HG02623 (cell line): ENCODE results near the gene RPH3AL.
"Not testable (repeated sequence)": the region's sequence is repeated elsewhere in the genome, so short reads cannot be mapped to it uniquely, and the experiment has no call there.

ENCODE experiments used
- ATAC-seq: cut with Tn5 transposase; IDR thresholded peaks from one replicate; pipeline ENCODE4 v1.9.1; 2021; ENCODE audit warnings: moderate library complexity; ENCODE audit not compliant: unreplicated experiment

Gene RPH3AL

DNA sequence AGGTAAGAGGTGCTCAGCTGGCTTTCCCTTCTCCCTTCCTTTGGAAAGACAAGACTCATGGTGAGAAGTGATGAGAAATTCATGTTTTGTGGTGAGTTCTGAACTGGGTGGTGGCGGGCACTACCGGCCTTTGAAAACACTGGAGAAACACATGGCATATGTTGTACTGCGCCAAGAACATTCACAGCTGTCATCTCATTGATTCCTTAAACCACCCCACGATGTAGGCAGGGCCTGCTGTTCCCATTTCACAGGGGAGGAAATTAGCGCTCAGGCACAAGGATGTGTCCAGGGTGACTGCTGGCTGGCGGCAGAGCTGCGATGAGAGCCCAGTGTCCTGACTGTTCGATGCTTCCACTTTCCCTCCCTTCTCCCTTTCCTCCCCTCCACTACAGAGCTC, 169.6 kb downstream of the RPH3AL start:
- no peak for ATAC-seq

DNA sequence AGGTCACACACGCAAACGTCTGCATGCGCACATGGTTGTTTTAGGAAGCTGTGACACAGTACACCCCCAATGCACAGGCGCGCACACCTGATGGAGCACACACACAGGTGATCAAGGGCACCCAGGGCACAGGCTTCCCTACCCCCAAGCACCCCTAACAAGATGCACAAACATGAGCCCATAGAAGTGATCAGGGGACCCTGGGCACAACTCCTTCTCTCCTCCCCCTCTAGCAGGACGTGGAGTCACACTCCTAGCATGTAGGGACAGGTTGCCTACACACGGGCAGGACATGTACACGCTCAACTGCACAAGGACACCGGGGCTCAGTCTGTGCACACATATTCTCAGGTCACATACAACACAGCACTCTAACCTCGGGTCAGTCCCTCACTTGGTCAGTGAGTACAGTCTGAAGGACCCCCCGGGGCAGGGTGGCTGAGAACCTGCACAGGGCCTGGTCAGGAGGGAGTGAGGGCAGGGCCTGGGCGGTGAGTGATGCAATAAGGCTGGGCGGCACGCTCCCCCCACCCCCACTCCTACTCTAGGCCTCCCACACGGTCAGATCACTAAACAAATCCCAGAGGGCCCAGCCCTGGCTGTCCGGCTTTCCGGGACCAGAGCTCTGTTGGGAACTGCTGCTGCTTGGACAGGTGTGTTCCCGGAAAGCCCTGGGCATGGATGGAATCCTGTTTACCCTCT, 170.4 kb downstream of the RPH3AL start:
- no peak for ATAC-seq

DNA sequence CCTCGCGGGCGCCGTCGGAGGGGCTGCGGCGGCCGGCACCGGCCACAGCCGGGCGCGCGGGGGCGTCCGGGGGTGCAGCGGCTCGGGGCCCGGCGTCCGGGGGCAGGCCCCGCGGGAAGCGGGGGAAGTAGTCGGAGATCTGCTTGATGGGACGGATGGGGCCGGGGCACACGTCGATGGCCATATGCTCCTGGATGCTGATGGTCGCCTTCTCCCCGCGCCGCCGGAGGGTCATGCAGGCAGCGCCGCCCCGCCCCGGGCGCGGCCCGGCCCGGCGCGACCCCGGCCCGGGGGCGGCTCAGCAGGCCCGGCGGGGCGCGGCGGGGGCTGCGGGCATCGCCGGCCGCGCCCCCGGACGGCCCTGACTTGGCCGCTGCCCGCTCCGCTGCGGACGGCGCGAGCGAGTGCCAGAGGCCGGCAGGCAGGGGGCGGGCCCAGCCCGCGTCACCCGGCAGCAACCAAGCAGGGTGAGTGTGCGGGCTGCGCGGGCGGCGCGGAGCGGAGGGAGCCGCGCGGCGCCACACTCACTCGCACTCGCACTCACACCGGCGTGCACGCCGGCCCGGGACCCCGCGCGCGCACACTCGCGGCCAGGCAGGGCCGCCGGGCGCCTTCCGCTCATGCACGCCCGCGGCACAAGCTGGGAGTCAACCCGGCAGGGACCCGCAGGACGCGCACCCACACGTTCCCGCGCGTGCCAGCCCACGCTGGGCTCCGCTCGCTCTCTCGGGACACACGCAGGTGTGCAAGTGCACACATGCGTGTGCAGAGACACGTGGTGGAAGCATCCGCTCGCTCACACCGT, 171.2 kb downstream of the RPH3AL start, which contains the start of gene DOC2B:
TSS of gene DOC2B (minus strand) at position 406 of the 805 bp plus-strand sequence. CDS start at position 235, 171 bp downstream.
- no peak for ATAC-seq

DNA sequence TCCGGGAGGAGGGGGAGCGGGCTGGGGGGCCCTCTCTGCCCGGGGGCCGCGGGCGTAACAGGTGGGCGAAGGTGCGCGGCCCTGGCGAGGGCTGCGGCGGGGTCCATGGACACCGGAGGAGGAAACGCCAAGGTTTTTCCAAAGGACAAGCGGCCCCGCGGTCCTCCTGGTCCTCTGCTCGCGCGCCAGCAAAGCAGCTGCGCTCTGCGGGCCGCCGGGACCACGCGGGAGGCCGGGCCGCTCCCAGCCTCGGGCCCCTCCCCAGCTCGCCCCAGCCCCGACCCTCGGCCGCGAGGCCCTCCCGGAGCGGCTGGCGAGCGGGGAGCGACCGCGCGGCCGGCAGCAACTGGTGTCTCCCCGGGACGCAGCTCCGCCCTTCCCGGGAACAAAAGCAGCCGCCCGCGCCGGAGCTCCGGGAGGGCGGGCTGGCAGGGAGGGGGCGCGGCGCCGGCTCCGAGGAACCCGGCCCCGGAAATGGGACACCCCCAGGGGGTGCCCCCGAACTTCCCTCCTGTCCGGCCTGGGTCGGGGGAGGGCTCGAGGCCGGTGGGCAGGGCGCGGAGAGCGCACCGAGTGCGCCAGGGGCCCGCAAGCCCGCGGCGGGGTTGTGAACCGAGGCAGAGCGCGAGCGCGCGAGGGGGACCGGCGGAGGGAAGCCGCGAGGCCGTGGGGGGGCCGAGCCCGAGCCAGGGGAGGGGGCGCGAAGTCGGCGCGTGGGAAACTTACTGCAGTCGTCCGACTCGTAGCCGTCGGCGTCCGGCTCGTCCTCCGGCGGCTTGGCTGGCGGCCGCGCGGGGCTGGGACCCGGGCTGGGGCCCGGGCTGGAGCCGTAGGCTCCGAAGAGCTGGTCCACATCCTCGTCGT, 172.0 kb downstream of the RPH3AL start:
- ATAC-seq = no peak

DNA sequence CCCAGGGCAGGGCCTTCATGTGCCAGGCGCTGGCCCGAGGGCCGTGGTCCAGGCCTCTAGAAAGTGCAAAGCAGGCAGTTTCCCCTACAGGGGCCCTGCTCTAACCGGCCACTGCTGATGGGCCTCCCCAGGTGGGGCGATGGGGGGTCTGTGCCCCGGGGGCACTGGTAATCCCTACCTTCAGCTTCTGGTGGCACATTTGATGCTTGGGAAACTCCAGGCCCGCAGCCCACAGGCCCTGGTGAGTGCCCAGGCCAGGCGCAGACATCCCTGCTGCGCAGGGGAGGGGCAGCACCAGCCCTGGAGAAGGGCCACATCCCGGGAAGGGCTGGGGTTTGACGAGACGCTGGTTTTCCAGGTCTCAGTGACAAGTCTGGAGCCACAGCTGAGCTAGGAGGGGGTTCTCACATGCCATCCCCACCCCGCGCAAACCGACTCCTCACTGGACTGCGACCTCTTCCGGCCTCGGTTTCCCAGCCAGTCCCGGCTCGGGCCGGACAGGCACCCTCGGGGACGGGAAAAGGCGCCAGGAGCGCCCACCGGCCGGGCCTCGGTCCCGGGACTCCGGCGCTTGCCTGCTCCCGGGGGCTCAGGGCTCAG, 172.7 kb downstream of the RPH3AL start:
- ATAC-seq = no peak

DNA sequence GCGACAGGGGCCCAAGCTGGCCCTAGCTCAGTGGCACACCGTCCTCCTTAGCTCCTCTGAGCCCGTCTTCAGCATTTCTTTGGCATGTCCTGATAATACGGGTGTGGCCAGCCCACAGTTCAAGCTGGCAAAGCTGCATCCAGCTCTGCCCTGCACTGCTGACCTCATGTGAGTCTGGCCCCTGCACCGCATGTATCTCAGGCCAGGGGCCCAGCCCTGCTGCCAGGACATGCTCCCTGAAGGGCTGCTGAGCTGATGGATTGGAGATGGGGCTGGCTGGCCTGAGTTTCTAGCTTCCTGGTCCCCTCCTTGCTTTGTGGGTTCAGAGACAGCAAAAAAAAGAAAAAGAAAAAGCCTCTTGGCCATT, 173.6 kb downstream of the RPH3AL start:
- no peak for ATAC-seq

DNA sequence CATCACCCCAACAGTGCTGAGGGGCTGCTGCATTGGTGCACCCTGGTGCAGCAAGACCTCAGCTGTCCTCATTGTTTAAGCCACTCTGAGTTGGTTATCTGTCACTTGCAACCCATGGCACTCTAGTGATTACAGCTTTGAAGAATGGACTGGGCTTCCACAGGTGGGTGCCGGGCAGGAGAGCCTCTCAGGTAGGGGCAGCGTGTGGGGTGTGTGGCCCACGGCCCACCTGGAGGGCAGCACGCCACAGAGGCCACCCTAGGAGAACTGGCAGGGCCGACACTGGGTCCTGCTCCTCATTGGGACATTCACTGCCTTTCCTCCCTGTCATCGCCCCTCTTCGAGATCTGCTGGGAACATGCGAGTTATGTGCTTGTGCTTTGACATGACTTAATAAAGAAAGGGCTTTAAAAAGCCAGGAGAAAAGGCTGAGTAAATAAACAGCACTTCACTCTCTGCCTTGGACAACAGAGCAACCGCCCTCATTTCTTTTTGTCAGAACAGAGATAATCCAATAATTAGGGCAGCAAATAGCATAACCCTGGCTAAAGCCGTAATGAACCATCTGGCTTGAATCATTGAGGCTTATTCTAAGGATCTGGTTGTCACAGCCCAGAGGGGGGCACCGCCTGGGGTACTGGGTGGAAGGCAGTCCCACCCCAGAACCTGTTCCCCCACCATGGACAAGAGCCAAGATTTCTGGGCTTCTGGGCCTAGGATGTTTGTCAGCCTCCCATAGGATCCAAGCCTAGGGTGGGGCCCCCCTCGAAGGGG, 174.1 kb downstream of the RPH3AL start:
- ATAC-seq = no peak

DNA sequence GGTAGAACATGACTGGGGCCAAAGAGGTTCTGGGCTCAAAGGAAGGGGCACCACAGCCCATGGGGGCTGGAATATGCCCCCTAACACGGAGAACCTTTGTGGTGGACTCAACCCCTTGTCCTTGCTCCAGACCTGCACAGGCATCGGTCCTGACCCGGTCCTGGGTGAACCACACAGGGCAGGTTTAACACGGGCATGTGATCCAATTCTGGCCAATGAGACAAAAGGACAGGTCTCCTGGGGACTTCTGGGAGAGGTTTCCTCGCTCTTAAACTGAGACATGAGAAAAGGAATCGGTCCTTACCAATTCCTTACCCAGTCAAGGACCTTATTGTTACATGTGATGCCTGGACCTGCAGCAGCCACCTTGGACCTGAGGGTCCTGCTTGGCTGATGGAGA, 174.8 kb downstream of the RPH3AL start:
- no peak for ATAC-seq

DNA sequence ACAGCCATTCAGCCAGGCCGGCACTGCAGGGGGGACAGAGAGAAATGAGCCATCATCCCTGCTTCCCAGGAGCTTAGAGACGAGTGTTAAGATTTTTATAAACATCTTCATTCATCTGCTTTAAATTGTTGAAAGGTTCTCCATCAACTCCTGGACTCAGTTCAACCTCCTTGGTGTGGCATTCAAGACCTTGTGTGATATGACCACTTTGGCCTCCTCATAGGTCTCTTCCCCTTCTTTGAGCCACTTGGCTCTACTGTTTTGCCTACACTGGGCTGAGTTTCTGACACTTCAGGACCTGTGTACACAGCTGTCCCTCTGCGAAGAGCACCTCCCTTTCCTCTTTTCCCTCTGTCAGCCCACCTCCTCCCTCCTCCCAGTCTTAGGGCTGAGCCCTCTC, 175.5 kb downstream of the RPH3AL start:
- ATAC-seq = no peak

DNA sequence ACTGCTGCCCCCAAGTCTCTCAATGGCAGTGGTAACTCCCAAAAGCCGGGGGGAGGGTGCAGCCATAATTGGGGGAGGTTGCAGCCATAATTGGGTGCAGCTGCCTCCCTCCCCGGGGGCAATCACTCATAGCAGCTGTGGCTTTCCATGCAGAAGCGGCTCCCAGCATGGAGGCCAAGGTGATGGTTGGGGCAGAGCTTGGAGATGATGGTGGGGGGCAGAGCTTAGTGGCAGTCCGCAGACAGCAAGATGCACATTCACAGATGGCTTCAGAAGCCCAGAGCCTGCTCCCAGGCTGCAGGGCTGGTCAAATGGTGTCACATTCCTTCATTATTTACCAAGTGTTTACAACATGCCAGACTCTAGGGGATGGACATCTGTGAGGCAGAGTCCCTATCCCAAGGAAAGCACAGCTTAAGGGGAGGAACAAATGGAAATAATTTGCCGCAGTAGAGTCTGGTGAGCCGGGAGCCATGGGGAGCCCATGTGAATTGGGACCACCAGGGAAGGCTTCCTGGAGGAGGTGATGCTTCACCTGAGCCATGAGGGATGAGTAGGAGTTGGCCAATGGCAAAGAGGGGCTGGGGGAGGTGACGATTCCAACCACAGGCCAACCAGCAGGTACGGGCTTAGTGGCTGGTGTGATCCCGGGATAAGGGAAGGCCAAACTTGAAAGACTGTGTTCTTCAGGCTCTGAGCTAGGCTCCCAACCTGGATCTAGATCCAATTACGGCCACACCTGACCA, 179.3 kb downstream of the RPH3AL start:
- no peak for ATAC-seq

DNA sequence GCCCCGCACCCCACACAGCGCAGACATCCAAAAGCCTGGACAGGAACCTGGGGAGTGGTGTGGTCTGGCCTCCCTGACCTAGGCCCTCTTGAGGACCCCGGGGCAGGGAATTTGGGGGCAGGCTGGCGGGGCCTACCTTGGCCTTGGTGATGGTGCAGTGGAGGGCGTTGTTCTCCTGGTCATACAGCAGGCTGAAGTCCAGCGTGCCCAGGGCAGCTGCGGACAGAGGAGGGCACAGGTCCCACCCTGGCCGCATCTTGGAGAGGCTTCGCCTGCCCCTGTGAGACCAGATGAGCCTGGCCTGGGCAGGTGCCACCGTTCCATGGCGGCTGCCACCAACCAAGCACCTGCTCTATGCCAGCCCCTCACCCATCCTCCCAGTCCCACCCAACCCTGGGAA, 180.2 kb downstream of the RPH3AL start:
- ATAC-seq = no peak

DNA sequence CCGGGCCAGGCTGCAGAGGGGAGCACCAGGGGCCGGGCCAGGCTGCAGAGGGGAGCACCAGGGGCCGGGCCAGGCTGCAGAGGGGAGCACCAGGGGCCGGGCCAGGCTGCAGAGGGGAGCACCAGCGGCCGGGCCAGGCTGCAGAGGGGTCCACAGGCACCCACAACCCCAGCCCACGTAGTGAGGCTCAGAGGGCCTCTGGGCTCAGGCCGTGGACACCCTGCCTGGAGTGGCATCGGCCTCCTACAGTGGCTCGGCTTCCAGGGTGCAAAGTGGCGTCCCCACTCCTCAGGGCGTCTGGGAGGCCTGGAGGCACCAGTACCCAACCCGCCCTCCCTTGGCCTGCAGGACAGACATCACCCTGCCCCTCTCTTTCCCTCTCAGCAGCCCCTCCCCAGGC, 180.7 kb downstream of the RPH3AL start:
- ATAC-seq = no peak

DNA sequence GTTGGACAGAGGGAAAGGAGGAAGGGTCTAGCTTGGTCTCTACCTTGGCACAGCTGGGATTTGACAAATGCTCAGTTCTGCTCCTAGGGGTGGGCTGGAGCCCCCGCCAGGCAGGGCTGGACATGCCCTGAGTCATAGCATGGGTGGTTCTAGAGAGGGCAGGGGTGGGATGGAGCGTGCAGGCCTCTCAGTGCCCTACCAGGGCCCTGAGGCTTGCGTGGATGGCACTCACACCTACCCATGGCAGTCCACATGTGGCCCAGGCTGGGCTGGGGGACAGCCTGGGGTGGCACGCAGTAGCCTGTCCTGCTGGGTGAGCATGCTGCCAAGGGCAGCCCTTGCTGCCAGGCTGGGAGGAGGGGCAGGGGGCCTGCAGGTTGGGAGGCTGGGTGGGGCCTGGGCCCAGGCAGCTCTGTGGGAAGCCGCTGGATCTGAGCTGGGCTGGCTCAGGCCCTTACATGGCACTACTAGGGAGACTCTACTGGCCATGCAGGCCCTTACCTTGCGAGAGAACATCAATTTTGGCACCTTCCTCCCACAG, 182.4 kb downstream of the RPH3AL start:
- no peak for ATAC-seq

DNA sequence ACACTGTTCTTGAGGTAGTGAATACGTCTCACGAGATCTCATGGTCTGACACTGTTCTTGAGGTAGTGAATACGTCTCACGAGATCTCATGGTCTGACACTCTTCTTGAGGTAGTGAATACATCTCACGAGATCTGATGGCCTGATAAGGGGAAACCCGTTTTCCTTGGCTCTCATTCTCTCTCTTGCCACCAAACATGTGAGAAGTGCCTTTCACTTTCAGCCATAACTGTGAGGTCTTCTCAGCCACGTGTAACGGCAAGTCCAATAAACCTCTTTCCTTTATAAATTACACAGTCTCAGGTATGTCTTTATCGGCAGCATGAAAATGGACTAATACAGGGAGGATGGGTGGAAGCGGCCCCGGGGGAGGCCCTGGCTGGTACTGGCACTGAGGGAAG, 184.0 kb downstream of the RPH3AL start:
- not testable (repeated sequence) for ATAC-seq

DNA sequence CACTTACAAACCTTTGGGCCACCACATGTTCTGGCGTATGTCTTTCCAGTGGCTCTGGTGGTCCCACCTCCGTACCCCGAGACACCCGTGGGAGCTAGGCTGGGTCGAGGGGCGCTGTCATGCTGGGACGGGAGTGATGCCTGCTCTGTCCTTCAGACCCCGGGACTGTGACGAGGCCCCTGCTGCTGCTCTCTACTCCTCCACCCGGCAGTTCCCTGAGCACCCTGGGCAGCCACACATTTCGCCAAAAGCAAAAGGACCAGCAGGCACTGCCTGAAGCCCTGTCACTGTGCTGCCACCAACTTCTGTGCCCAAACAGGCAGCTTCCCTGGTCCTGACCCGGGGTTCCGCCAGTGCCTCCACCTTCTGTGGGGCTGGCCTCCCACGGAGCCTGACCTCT, 186.7 kb downstream of the RPH3AL start:
- no peak for ATAC-seq

DNA sequence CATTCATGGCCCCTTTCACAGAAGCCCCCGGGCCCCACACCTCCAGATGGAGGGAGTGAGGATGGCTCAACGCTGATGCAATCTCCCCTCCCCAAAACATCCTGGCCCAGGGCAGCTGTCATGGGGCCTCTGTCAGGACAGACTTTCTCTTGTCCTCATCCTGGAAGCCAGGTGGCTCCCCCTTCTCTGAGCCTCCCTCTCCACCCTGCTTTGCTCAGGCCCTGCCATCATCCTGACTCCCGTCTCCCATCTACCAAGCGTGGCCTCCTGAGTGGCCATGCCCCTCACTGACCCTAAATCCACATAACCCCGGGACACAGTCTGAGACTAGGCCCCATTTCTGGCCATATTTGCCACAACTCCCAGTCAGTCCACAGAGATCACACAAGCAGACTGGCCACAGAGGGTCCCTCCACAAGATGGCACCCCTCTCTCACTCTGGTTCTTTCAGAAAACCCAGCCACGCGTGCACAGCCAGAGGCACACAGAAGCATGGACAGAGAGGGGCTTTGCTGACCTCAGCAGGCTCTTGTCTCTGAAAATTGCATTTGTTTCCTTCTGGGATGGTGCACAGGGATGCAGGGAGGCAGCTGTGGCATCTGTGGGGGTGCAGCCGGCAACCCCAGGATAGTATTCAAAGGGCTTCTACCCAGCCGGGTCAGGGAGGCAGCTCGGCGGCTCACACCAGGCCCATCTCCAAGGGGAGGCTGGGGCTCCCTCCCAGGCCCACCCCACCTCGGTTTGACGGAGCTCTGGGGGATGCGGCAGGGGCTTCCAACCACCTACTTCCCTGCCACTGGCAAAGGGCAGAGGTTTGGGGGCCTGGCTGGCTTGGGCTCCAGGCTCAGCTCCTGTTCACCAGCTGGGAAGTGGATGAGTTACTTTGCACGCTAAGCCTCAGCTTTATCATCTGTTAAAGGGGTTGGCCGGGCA, 188.0 kb downstream of the RPH3AL start:
- no peak for ATAC-seq

DNA sequence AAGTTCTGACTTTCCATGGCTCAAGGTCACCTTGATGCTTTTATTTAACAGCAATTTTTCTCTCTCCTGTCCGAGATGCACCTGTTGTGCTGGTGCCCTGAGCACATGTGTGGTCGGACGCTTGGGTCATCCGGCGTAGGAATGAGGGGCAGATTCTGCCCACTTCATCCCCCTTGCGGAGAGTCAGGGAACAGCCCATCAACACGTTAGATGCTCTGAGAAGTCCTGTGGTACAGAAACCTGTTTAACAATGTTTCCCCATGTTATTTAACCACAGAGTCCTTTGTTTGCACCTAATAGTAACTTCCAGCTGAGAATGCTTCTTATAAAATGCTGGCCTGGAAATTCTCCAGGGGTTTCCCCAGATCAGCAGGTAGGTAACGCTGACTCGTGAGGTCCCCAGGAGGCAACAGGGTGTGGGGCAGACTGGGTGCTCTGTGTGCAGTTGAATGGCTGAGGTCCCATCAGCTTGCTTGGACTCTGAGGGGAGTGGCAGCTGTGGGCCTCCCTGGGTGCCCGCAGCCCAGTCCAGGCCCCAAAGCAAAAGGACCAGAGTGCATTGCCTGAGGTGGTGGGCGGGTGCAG, 189.0 kb downstream of the RPH3AL start:
- no peak for ATAC-seq

DNA sequence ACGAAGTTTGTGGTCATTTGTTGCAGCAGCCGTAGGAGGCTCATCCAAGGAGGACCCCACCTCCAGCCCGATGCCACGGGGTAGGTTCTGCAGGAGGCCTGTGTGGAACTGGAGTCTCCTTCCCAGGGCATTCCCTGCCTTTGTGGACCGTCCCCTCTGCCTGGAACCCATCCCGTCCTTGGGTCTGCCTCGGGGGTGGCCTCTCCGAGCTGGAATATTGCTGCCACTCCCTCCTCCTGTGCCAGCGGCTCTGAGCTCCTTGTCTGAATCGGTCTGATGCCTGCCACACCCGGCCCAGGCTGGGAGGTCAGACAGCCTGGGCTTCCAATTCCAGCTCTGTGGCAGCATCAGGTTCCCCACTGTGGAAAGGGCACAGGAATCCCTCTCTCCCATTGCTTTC, 189.9 kb downstream of the RPH3AL start:
- ATAC-seq = no peak
